Psoas muscle (tissue), 8 donors: ENCODE results near the gene NTN4. TPM values are rescaled to one million over a fixed set of nuclear protein-coding genes. Genes with fewer than 3 reads are reported as not detected.
A peak's percentile ranks its signal among the peaks of the same experiment; 100 is the strongest.

Source experiments
- ATAC-seq, 4 donors: fragments of 200-7000 bp; cut with Tn5 transposase; one replicate each; pipeline ENCODE4 v1.9.1; 2020; ENCODE audit warnings: moderate library complexity in 3 of 4, mild to moderate bottlenecking in 2 of 4
- DNase-seq, 2 donors: peaks; one replicate each; pipeline ENCODE4 v3.0.0-alpha.2; 2020
- H3K27ac ChIP-seq: fragments of 200-600 bp; one replicate; pipeline ENCODE4 v1.8.0; 2022
- H3K27me3 ChIP-seq, 3 donors: fragments of 200-600 bp in 1 of 3; one replicate each; pipeline versions ENCODE4 v1.6.1 to v1.8.0; 2013 to 2022; ENCODE audit warnings: low read length in 2 of 3, mild to moderate bottlenecking in 2 of 3, moderate library complexity in 1 of 3; ENCODE audit not compliant: insufficient read depth in 3 of 3
- H3K36me3 ChIP-seq, 2 donors: fragments of 200-600 bp in 1 of 2; one replicate each; pipeline versions ENCODE4 v1.6.1 to v1.8.0; 2013 to 2022; ENCODE audit warnings: low read depth in 1 of 2, mild to moderate bottlenecking in 1 of 2, moderate library complexity in 1 of 2; ENCODE audit not compliant: insufficient read depth in 1 of 2
- H3K4me1 ChIP-seq: fragments of 200-600 bp; one replicate; pipeline ENCODE4 v1.8.0; 2022
- H3K4me3 ChIP-seq: fragments of 200-600 bp; one replicate; pipeline ENCODE4 v1.8.0; 2022; ENCODE audit warnings: mild to moderate bottlenecking
- H3K9me3 ChIP-seq: fragments of 200-600 bp; one replicate; pipeline ENCODE4 v1.8.0; 2022
- CTCF ChIP-seq: fragments of 200-600 bp; IDR thresholded peaks from one replicate; pipeline ENCODE4 v1.8.0; 2022; ENCODE audit warnings: antibody characterized with exemption
- WGBS, 3 donors: extraction: QIAGEN DNeasy Blood & Tissue Kit; methylation state at CpG; one replicate each; pipeline versions ENCODE4 v1.1.6 to v1.1.7; 2013; 5-methylcytosine and 5-hydroxymethylcytosine counted together
- intact Hi-C, 2 donors: fragments of 100-400 bp; cut with DNase I; formaldehyde crosslinking; loops; one replicate each; pipeline versions ENCODE4 v1.11.0 to v1.14.2; 2022
- polyA plus RNA-seq, 3 donors: library from polyadenylated mRNA; stranded (reverse); fragments of 200-250 nt; gene quantifications; one replicate each; pipeline ENCODE4 v1.2.3, GENCODE V29; 2013
- total RNA-seq, 4 donors: library from RNA; stranded (reverse); fragmentation: NEBNext Ultra II Directional in 2 of 4; extraction: Animal tissue kit (Norgen Biotek cat#: 25700) in 2 of 4; gene quantifications; one replicate each; pipeline versions ENCODE4 v1.2.1 to v1.2.4, GENCODE V29; 2021 to 2023
- donor health status: healthy with polysubstance abuse.
- donor health status: DM: no; HTN: no; CAD: no; lungs with moderate emphysema.
- donor health status: Bipolar disorder and iron deficiency.
- donor health status: healthy.
- donor health status: DM: yes; HTN: yes; CAD: no.
- donor health status: DM: no; HTN: no; CAD: no.
- donor health status: DM: no; HTN: no; CAD: no.
- donor health status: DM: yes; HTN: yes; CAD: no.

Gene NTN4
- total and polyA plus RNA-seq, 7 donors, result 2.9 to 13.3 (median 4.2) TPM

- peaks cover 0 to 16% (median 0%) of the 10 kb centered on the region in 3 donors for H3K27me3 ChIP-seq
- H3K36me3 ChIP-seq, result no peaks in the 10 kb centered on the region
- peak overlapping the region; percentile 52 for H3K4me3 ChIP-seq
- no peak overlapping the region for H3K27ac ChIP-seq
- intact Hi-C loops, result no loop called here
- H3K9me3 ChIP-seq, result peaks cover 7% of the 10 kb centered on the region
- H3K4me1 ChIP-seq, result peaks cover 5% of the 10 kb centered on the region
- TF ChIP-seq CTCF, result no peak
- ATAC-seq, result no peak
- WGBS, 3 donors, result 29 to 37% (median 33%) methylated on average over 8 of the region's 8 CpGs
- DNase-seq, result no peak
These were observed 153.0 kb downstream of the NTN4 start for GRCh38 chr12:95637471-95638155.

DNA sequence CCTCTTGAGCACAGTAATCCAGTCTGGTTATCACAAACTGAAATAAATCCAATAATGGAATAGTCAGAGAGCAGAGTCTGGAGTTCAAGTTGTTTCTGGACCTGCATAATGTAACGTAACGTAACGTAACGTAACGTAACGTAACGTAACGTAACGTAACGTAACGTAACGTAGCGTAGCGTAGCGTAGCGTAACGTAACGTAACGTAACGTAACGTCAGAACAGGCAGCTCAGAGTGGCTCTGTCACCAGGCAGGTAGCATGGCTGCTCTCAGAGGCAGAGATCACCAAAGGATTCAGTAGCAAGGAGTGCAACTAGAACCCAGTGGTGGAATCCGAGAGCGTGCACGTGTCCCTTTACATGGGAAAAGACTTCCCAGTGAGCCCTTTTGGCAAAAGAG is 153.6 kb downstream of the NTN4 start:
- peaks cover 5% of the 10 kb centered on the region for H3K4me1 ChIP-seq
- H3K27me3 ChIP-seq, result peaks cover 0 to 19% (median 0%) of the 10 kb centered on the region in 3 donors
- no peak for DNase-seq
- no peak overlapping the region for H3K27ac ChIP-seq
- H3K4me3 ChIP-seq, result peak overlapping the region; percentile 52
- H3K36me3 ChIP-seq, result no peaks in the 10 kb centered on the region
- 29 to 39% (median 37%) methylated on average over 24 of the region's 24 CpGs for WGBS, 3 donors
- peaks cover 7% of the 10 kb centered on the region for H3K9me3 ChIP-seq
- ATAC-seq, result peak; percentile 62 to 85 (median 70)
- TF ChIP-seq CTCF, result no peak
- intact Hi-C loops, result no loop called here

DNA sequence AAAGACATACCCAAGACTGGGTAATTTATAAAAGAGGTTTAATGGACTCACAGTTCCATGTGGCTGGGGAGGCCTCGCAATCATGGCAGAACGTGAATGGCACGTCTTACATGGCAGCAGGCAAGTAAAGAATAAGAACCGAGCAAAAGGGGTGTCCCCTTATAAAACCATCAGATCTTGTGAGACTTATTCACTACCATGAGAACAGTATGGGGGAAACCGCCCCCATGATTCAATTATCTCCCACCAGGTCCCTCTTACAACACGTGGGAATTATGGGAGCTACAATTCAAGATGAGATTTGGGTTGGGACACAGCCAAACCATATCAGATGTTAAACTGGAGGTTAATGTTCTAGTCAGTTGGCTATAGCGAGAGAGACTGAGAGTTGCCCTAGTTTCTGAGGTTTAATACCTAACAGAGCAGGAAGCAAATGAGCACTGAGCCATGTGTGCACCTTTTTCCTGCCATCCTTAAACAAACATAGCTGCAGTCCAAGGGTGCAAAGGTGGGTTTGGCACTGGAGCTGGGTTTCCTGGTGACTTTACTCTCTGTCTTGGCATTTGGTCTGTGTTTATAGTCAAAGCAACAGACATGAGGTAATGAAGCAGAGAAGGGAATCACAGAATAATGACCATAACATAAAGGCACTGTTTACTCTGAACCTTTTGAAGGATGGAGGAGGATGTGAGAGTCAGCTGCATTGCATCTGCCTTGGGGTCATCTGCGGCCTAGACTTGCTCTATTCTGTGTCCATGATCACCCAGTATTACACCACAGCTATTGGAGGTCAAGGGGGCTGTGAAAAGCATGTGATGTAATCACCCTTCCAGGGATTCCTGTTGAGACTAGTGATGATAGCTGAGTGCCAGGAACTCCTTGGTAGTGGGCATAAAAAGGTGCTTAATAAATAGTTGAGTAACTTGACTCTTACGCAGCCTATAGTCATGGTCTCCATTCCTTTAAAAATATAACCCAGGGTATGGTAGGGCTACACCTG is 155.6 kb downstream of the NTN4 start:
- no peak for ATAC-seq
- Histone ChIP-seq H3K27me3 (peaks cover 0 to 19% (median 0%) of the 10 kb centered on the region in 3 donors), H3K4me3 (no peak overlapping the region), H3K4me1 (peaks cover 5% of the 10 kb centered on the region), H3K27ac (no peak overlapping the region), H3K36me3 (no peaks in the 10 kb centered on the region), H3K9me3 (peaks cover 7% of the 10 kb centered on the region)
- no peak for DNase-seq
- no peak for TF ChIP-seq CTCF
- intact Hi-C loops, result no loop called here
- 66 to 72% (median 72%) methylated on average over 9 of the region's 9 CpGs for WGBS, 3 donors

GRCh38 chr12:95633732-95634465 is 156.7 kb downstream of the NTN4 start:
- ATAC-seq, result peak in 2 of 4 donors; percentile 45 to 48
- intact Hi-C loops, result no loop called here
- H3K4me1 ChIP-seq, result peaks cover 5% of the 10 kb centered on the region
- H3K9me3 ChIP-seq, result peaks cover 7% of the 10 kb centered on the region
- 8 to 19% (median 10%) methylated on average over 5 of the region's 5 CpGs for WGBS, 3 donors
- no peak overlapping the region for H3K4me3 ChIP-seq
- no peak overlapping the region for H3K27ac ChIP-seq
- no peak for TF ChIP-seq CTCF
- peaks cover 0 to 18% (median 0%) of the 10 kb centered on the region in 3 donors for H3K27me3 ChIP-seq
- DNase-seq, result no peak
- no peaks in the 10 kb centered on the region for H3K36me3 ChIP-seq
